Measurements from ENCODE around the gene DNAJB6. TPM values are rescaled to one million over a fixed set of nuclear protein-coding genes. Genes with fewer than 3 reads are reported as not detected.
A peak's percentile ranks its signal among the peaks of the same experiment; 100 is the strongest.

Gene DNAJB6
- total and polyA plus RNA-seq, 5 donors from 2014 or later, result 115 to 250 (median 121) TPM

GRCh38 chr7:157361537-157361936 is 24.7 kb downstream of the DNAJB6 start:
- peaks cover 4 to 48% (median 26%) of the 10 kb centered on the region in 4 donors for H3K4me1 Mint-ChIP-seq
- peaks cover 13% of the 10 kb centered on the region for H3K4me1 ChIP-seq (ENCODE audit: control insufficient read depth, insufficient read depth, low read length, poor library complexity, severe bottlenecking)
- H3K27me3 Mint-ChIP-seq, result no peaks in the 10 kb centered on the region
- H3K4me3 Mint-ChIP-seq, result peak overlapping the region in 1 of 4 donors; percentile 64
- H3K27ac Mint-ChIP-seq, result no peak overlapping the region
- H3K36me3 Mint-ChIP-seq, result peaks cover 54% of the 10 kb centered on the region
- peaks cover 0 to 1% (median 0%) of the 10 kb centered on the region in 7 donors for H3K9me3 Mint-ChIP-seq
- ATAC-seq (ENCODE audit: low read depth in 2 of 2), result no peak
- no peaks in the 10 kb centered on the region for H3K27me3 ChIP-seq (ENCODE audit: control insufficient read depth, insufficient read depth, low read length)
- H3K9me3 ChIP-seq (ENCODE audit: control insufficient read depth in 2 of 2, low read length in 2 of 2), result no peaks in the 10 kb centered on the region
- peaks cover 83% of the 10 kb centered on the region for H3K36me3 ChIP-seq (ENCODE audit: control insufficient read depth, insufficient read depth, low read length)
- DNase-seq, result no peak
- no peak overlapping the region for H3K27ac ChIP-seq (ENCODE audit: insufficient read depth, low read length, poor library complexity, severe bottlenecking)
- no peak overlapping the region for H3K4me3 ChIP-seq (ENCODE audit: low read depth, low read length)

- no peak overlapping the region for H3K27ac Mint-ChIP-seq
- Histone ChIP-seq H3K36me3 (ENCODE audit: control insufficient read depth, insufficient read depth, low read length) (peaks cover 95% of the 10 kb centered on the region), H3K4me3 (ENCODE audit: low read depth, low read length) (no peak overlapping the region), H3K27ac (ENCODE audit: insufficient read depth, low read length, poor library complexity, severe bottlenecking) (no peak overlapping the region), H3K27me3 (ENCODE audit: control insufficient read depth, insufficient read depth, low read length) (no peaks in the 10 kb centered on the region), H3K9me3 (ENCODE audit: control insufficient read depth in 2 of 2, low read length in 2 of 2) (no peaks in the 10 kb centered on the region), H3K4me1 (ENCODE audit: control insufficient read depth, insufficient read depth, low read length, poor library complexity, severe bottlenecking) (peaks cover 4% of the 10 kb centered on the region)
- no peak overlapping the region for H3K4me3 Mint-ChIP-seq
- peaks cover 0 to 1% (median 0%) of the 10 kb centered on the region in 7 donors for H3K9me3 Mint-ChIP-seq
- no peak for DNase-seq
- ATAC-seq (ENCODE audit: low read depth in 2 of 2), result no peak
- no peaks in the 10 kb centered on the region for H3K27me3 Mint-ChIP-seq
- peaks cover 0 to 36% (median 17%) of the 10 kb centered on the region in 4 donors for H3K4me1 Mint-ChIP-seq
- H3K36me3 Mint-ChIP-seq, result peaks cover 58% of the 10 kb centered on the region
Observed at GRCh38 chr7:157362729-157363128, 25.9 kb downstream of the DNAJB6 start.

- peaks cover 44% of the 10 kb centered on the region for H3K36me3 Mint-ChIP-seq
- peaks cover 91% of the 10 kb centered on the region for H3K36me3 ChIP-seq (ENCODE audit: control insufficient read depth, insufficient read depth, low read length)
- H3K27ac Mint-ChIP-seq, result no peak overlapping the region
Observed at GRCh38 chr7:157366722-157367121, 29.9 kb downstream of the DNAJB6 start.

GRCh38 chr7:157368955-157369354 is 32.2 kb downstream of the DNAJB6 start:
- H3K36me3 ChIP-seq (ENCODE audit: control insufficient read depth, insufficient read depth, low read length), result peaks cover 86% of the 10 kb centered on the region
- Mint-ChIP-seq H3K4me1 (peaks cover 5 to 24% (median 16%) of the 10 kb centered on the region in 4 donors), H3K36me3 (peaks cover 55% of the 10 kb centered on the region), H3K9me3 (no peaks in the 10 kb centered on the region), H3K27ac (no peak overlapping the region), H3K4me3 (no peak overlapping the region), H3K27me3 (no peaks in the 10 kb centered on the region)
- no peak overlapping the region for H3K4me3 ChIP-seq (ENCODE audit: low read depth, low read length)
- no peak for DNase-seq
- H3K9me3 ChIP-seq (ENCODE audit: control insufficient read depth in 2 of 2, low read length in 2 of 2), result no peaks in the 10 kb centered on the region
- no peaks in the 10 kb centered on the region for H3K4me1 ChIP-seq (ENCODE audit: control insufficient read depth, insufficient read depth, low read length, poor library complexity, severe bottlenecking)
- no peaks in the 10 kb centered on the region for H3K27me3 ChIP-seq (ENCODE audit: control insufficient read depth, insufficient read depth, low read length)
- no peak overlapping the region for H3K27ac ChIP-seq (ENCODE audit: insufficient read depth, low read length, poor library complexity, severe bottlenecking)
- no peak for ATAC-seq (ENCODE audit: low read depth in 2 of 2)

More at GRCh38 chr7:157366722-157367121, 29.9 kb downstream of the DNAJB6 start:
- Mint-ChIP-seq H3K4me1 (peaks cover 0 to 15% (median 7%) of the 10 kb centered on the region in 4 donors), H3K9me3 (peaks cover 0 to 1% (median 0%) of the 10 kb centered on the region in 7 donors), H3K27me3 (no peaks in the 10 kb centered on the region), H3K4me3 (peak overlapping the region in 1 of 4 donors; percentile 58)
- DNase-seq (no peak), ATAC-seq (ENCODE audit: low read depth in 2 of 2) (no peak)
- Histone ChIP-seq H3K27ac (ENCODE audit: insufficient read depth, low read length, poor library complexity, severe bottlenecking) (no peak overlapping the region), H3K27me3 (ENCODE audit: control insufficient read depth, insufficient read depth, low read length) (no peaks in the 10 kb centered on the region), H3K4me3 (ENCODE audit: low read depth, low read length) (no peak overlapping the region), H3K9me3 (ENCODE audit: control insufficient read depth in 2 of 2, low read length in 2 of 2) (no peaks in the 10 kb centered on the region), H3K4me1 (ENCODE audit: control insufficient read depth, insufficient read depth, low read length, poor library complexity, severe bottlenecking) (no peaks in the 10 kb centered on the region)

GRCh38 chr7:157370742-157371141 is 33.9 kb downstream of the DNAJB6 start:
- H3K4me1 ChIP-seq (ENCODE audit: control insufficient read depth, insufficient read depth, low read length, poor library complexity, severe bottlenecking), result peaks cover 15% of the 10 kb centered on the region
- H3K27ac Mint-ChIP-seq, result no peak overlapping the region
- no peaks in the 10 kb centered on the region for H3K9me3 Mint-ChIP-seq
- ATAC-seq (ENCODE audit: low read depth in 2 of 2) (no peak), DNase-seq (no peak)
- no peak overlapping the region for H3K27ac ChIP-seq (ENCODE audit: insufficient read depth, low read length, poor library complexity, severe bottlenecking)
- peaks cover 52% of the 10 kb centered on the region for H3K36me3 Mint-ChIP-seq
- H3K36me3 ChIP-seq (ENCODE audit: control insufficient read depth, insufficient read depth, low read length), result peaks cover 81% of the 10 kb centered on the region
- H3K4me3 ChIP-seq (ENCODE audit: low read depth, low read length), result no peak overlapping the region
- no peaks in the 10 kb centered on the region for H3K27me3 ChIP-seq (ENCODE audit: control insufficient read depth, insufficient read depth, low read length)
- H3K9me3 ChIP-seq (ENCODE audit: control insufficient read depth in 2 of 2, low read length in 2 of 2), result no peaks in the 10 kb centered on the region
- H3K4me3 Mint-ChIP-seq, result no peak overlapping the region
- H3K4me1 Mint-ChIP-seq, result peaks cover 12 to 34% (median 28%) of the 10 kb centered on the region in 4 donors
- no peaks in the 10 kb centered on the region for H3K27me3 Mint-ChIP-seq

GRCh38 chr7:157371296-157371695 is 34.5 kb downstream of the DNAJB6 start:
- DNase-seq, result no peak
- H3K9me3 ChIP-seq (ENCODE audit: control insufficient read depth in 2 of 2, low read length in 2 of 2), result no peaks in the 10 kb centered on the region
- H3K4me1 ChIP-seq (ENCODE audit: control insufficient read depth, insufficient read depth, low read length, poor library complexity, severe bottlenecking), result peaks cover 17% of the 10 kb centered on the region
- no peaks in the 10 kb centered on the region for H3K27me3 Mint-ChIP-seq
- no peak for ATAC-seq (ENCODE audit: low read depth in 2 of 2)
- H3K36me3 ChIP-seq (ENCODE audit: control insufficient read depth, insufficient read depth, low read length), result peaks cover 78% of the 10 kb centered on the region
- H3K27ac Mint-ChIP-seq, result no peak overlapping the region
- peaks cover 16 to 40% (median 30%) of the 10 kb centered on the region in 4 donors for H3K4me1 Mint-ChIP-seq
- H3K27ac ChIP-seq (ENCODE audit: insufficient read depth, low read length, poor library complexity, severe bottlenecking), result no peak overlapping the region
- H3K36me3 Mint-ChIP-seq, result peaks cover 51% of the 10 kb centered on the region
- no peak overlapping the region for H3K4me3 Mint-ChIP-seq
- H3K4me3 ChIP-seq (ENCODE audit: low read depth, low read length), result no peak overlapping the region
- H3K9me3 Mint-ChIP-seq, result no peaks in the 10 kb centered on the region
- no peaks in the 10 kb centered on the region for H3K27me3 ChIP-seq (ENCODE audit: control insufficient read depth, insufficient read depth, low read length)

- H3K4me3 Mint-ChIP-seq, result no peak overlapping the region
Observed at GRCh38 chr7:157372300-157373232, 35.8 kb downstream of the DNAJB6 start.

More at GRCh38 chr7:157372300-157373232, 35.8 kb downstream of the DNAJB6 start:
- DNase-seq (no peak), ATAC-seq (ENCODE audit: low read depth in 2 of 2) (no peak)
- Mint-ChIP-seq H3K27ac (peak overlapping the region in 2 of 3 donors; percentile 50 to 62), H3K27me3 (no peaks in the 10 kb centered on the region), H3K4me1 (peaks cover 23 to 52% (median 38%) of the 10 kb centered on the region in 4 donors), H3K36me3 (peaks cover 44% of the 10 kb centered on the region), H3K9me3 (no peaks in the 10 kb centered on the region)
- Histone ChIP-seq H3K4me1 (ENCODE audit: control insufficient read depth, insufficient read depth, low read length, poor library complexity, severe bottlenecking) (peaks cover 17% of the 10 kb centered on the region), H3K9me3 (ENCODE audit: control insufficient read depth in 2 of 2, low read length in 2 of 2) (no peaks in the 10 kb centered on the region), H3K27ac (ENCODE audit: insufficient read depth, low read length, poor library complexity, severe bottlenecking) (no peak overlapping the region), H3K4me3 (ENCODE audit: low read depth, low read length) (no peak overlapping the region), H3K27me3 (ENCODE audit: control insufficient read depth, insufficient read depth, low read length) (no peaks in the 10 kb centered on the region), H3K36me3 (ENCODE audit: control insufficient read depth, insufficient read depth, low read length) (peaks cover 66% of the 10 kb centered on the region)
